HG03025 (cell line): ENCODE data around the gene FAM199X.

Experiments used
- ATAC-seq: cut with Tn5 transposase; IDR thresholded peaks from one replicate; pipeline ENCODE4 v1.9.1; 2021; ENCODE audit warnings: mild to moderate bottlenecking, moderate library complexity; ENCODE audit not compliant: unreplicated experiment, low FRiP score

FAM199X gene

GRCh38 chrX:104165894-104166734, at the start of gene FAM199X:
TSS of gene FAM199X (plus strand) at chrX:104166453. CDS start at chrX:104166786, 333 bp downstream.
- peak; percentile 95 for ATAC-seq

GRCh38 chrX:104117759-104118158, 48.5 kb upstream of the FAM199X start:
- ATAC-seq, result no peak

GRCh38 chrX:104118765-104119164, 47.5 kb upstream of the FAM199X start:
- ATAC-seq, result no peak

GRCh38 chrX:104122829-104123228, 43.4 kb upstream of the FAM199X start:
- no peak for ATAC-seq

- no peak for ATAC-seq
Measured at GRCh38 chrX:104126856-104127255, 39.4 kb upstream of the FAM199X start.

- ATAC-seq, result no peak
Measured at GRCh38 chrX:104130808-104131207, 35.4 kb upstream of the FAM199X start.

GRCh38 chrX:104134583-104135261, 31.5 kb upstream of the FAM199X start:
- no peak for ATAC-seq

- no peak for ATAC-seq
Measured at GRCh38 chrX:104135677-104136076, 30.6 kb upstream of the FAM199X start.

- peak; percentile 92 for ATAC-seq
Measured at GRCh38 chrX:104136241-104137019, 29.8 kb upstream of the FAM199X start.

GRCh38 chrX:104137496-104137895, 28.8 kb upstream of the FAM199X start:
- ATAC-seq, result no peak

- no peak for ATAC-seq
Measured at GRCh38 chrX:104141087-104141760, 25.0 kb upstream of the FAM199X start.

- no peak for ATAC-seq
Measured at GRCh38 chrX:104151037-104151436, 15.2 kb upstream of the FAM199X start.

- peak; percentile 92 for ATAC-seq
Measured at GRCh38 chrX:104156630-104157529, 9.4 kb upstream of the FAM199X start, which contains the start of gene SLC25A53. TSS of gene SLC25A53 (minus strand) at chrX:104157009. CDS start at chrX:104105257, 51,752 bp downstream.

- no peak for ATAC-seq
Measured at GRCh38 chrX:104166735-104167436, 633 bp downstream of the FAM199X start.

GRCh38 chrX:104168127-104168526, 1.9 kb downstream of the FAM199X start:
- no peak for ATAC-seq

- ATAC-seq, result no peak
Measured at GRCh38 chrX:104172121-104172520, 5.9 kb downstream of the FAM199X start.

GRCh38 chrX:104172788-104173187, 6.5 kb downstream of the FAM199X start:
- no peak for ATAC-seq

- ATAC-seq, result no peak
Measured at GRCh38 chrX:104173841-104174240, 7.6 kb downstream of the FAM199X start.

GRCh38 chrX:104183685-104184084, 17.4 kb downstream of the FAM199X start:
- ATAC-seq, result no peak
